H9 (cell line): ENCODE measurements around the gene ROR1. TPM values are rescaled to one million over a fixed set of nuclear protein-coding genes. Genes with fewer than 3 reads are reported as not detected.
A peak's percentile ranks its signal among the peaks of the same experiment; 100 is the strongest.

Experiments used
- DNase-seq: peaks from one replicate; pipeline ENCODE4 v3.0.0-alpha.2; 2017
- H2AFZ ChIP-seq: one replicate; pipeline ENCODE4 v1.6.1; 2013; ENCODE audit warnings: mild to moderate bottlenecking, low read length, control low read depth, moderate library complexity
- H2AK5ac ChIP-seq: 2 replicates; pipeline ENCODE4 v1.6.1; 2013; ENCODE audit warnings: low read length, control low read depth, mixed read lengths; ENCODE audit not compliant: insufficient read length
- H2BK120ac ChIP-seq: one replicate; pipeline ENCODE4 v1.6.1; 2013; ENCODE audit warnings: low read depth, mild to moderate bottlenecking, low read length, control low read depth, inconsistent platforms; ENCODE audit not compliant: poor library complexity, severe bottlenecking
- H2BK12ac ChIP-seq: 2 replicates; pipeline ENCODE4 v1.6.1; 2013; ENCODE audit warnings: low read length, control low read depth, mixed read lengths, low read depth; ENCODE audit not compliant: insufficient read length
- H2BK15ac ChIP-seq: 2 replicates; pipeline ENCODE4 v1.6.1; 2013; ENCODE audit warnings: low read depth, low read length, control low read depth
- H2BK20ac ChIP-seq: one replicate; pipeline ENCODE4 v1.6.1; 2013; ENCODE audit warnings: low read depth, mild to moderate bottlenecking, low read length, control low read depth, inconsistent platforms; ENCODE audit not compliant: poor library complexity, severe bottlenecking
- H2BK5ac ChIP-seq: 2 replicates; pipeline ENCODE4 v1.6.1; 2013; ENCODE audit warnings: low read length, control low read depth, mixed read lengths; ENCODE audit not compliant: insufficient read length
- H3K14ac ChIP-seq: 2 replicates; pipeline ENCODE4 v1.6.1; 2013; ENCODE audit warnings: low read length, control low read depth; ENCODE audit not compliant: insufficient read depth
- H3K18ac ChIP-seq: 2 replicates; pipeline ENCODE4 v1.6.1; 2013; ENCODE audit warnings: low read depth, mild to moderate bottlenecking, mixed read lengths, low read length, control low read depth; ENCODE audit not compliant: insufficient read length
- H3K23ac ChIP-seq: 2 replicates; pipeline ENCODE4 v1.6.1; 2013; ENCODE audit warnings: low read length, control low read depth, mixed read lengths, low read depth; ENCODE audit not compliant: insufficient read length
- H3K23me2 ChIP-seq: 2 replicates; pipeline ENCODE4 v1.6.1; 2013; ENCODE audit warnings: low read depth, mild to moderate bottlenecking, mixed read lengths, low read length, control low read depth; ENCODE audit not compliant: insufficient read length, poor library complexity, severe bottlenecking
- H3K27ac ChIP-seq: 2 replicates; pipeline ENCODE4 v1.5.1; 2013; ENCODE audit warnings: low read length, control low read depth, mixed read lengths, low read depth; ENCODE audit not compliant: insufficient read length
- H3K27me3 ChIP-seq: 2 replicates; pipeline ENCODE4 v1.6.1; 2013; ENCODE audit warnings: low read length, control low read depth, inconsistent platforms; ENCODE audit not compliant: insufficient read depth
- H3K4ac ChIP-seq: 2 replicates; pipeline ENCODE4 v1.6.1; 2013; ENCODE audit warnings: low read depth, mild to moderate bottlenecking, control low read depth, inconsistent platforms, low read length, moderate library complexity
- H3K4me1 ChIP-seq: 2 replicates; pipeline ENCODE4 v1.6.1; 2013; ENCODE audit warnings: low read length, control low read depth, inconsistent platforms; ENCODE audit not compliant: insufficient read depth
- H3K4me2 ChIP-seq: 2 replicates; pipeline ENCODE4 v1.6.1; 2013; ENCODE audit warnings: low read length, control low read depth, mixed read lengths; ENCODE audit not compliant: insufficient read length, insufficient read depth
- H3K56ac ChIP-seq: 2 replicates; pipeline ENCODE4 v1.6.1; 2013; ENCODE audit warnings: low read depth, mild to moderate bottlenecking, mixed read lengths, low read length, control low read depth; ENCODE audit not compliant: insufficient read length
- H3K79me1 ChIP-seq: 2 replicates; pipeline ENCODE4 v1.6.1; 2013; ENCODE audit warnings: low read depth, mild to moderate bottlenecking, moderate library complexity, low read length, control low read depth, inconsistent platforms; ENCODE audit not compliant: insufficient read depth, poor library complexity, severe bottlenecking
- H3K79me2 ChIP-seq: 2 replicates; pipeline ENCODE4 v1.6.1; 2013; ENCODE audit warnings: low read length, control low read depth, inconsistent platforms; ENCODE audit not compliant: insufficient read depth
- H3K9ac ChIP-seq: 2 replicates; pipeline ENCODE4 v1.6.1; 2013; ENCODE audit warnings: low read length, control low read depth, mixed read lengths; ENCODE audit not compliant: insufficient read length; ENCODE audit errors: extremely low read depth
- H3K9me3 ChIP-seq: one replicate; pipeline ENCODE4 v1.6.1; 2013; ENCODE audit warnings: low read depth, low read length, inconsistent platforms; ENCODE audit not compliant: control insufficient read depth
- H3T11ph ChIP-seq: one replicate; pipeline ENCODE4 v1.6.1; 2013; ENCODE audit warnings: mild to moderate bottlenecking, low read length, control low read depth, inconsistent platforms
- H4K20me1 ChIP-seq: one replicate; pipeline ENCODE4 v1.6.1; 2013; ENCODE audit not compliant: control insufficient read depth, insufficient read length, insufficient read depth
- H4K5ac ChIP-seq: 2 replicates; pipeline ENCODE4 v1.6.1; 2013; ENCODE audit warnings: low read depth, mild to moderate bottlenecking, mixed read lengths, low read length, control low read depth; ENCODE audit not compliant: insufficient read length
- H4K8ac ChIP-seq: replicated peaks from 2 replicates; pipeline ENCODE4 v1.6.1; 2013; ENCODE audit warnings: low read length, control low read depth, mixed read lengths, low read depth; ENCODE audit not compliant: insufficient read length
- H4K91ac ChIP-seq: 2 replicates; pipeline ENCODE4 v1.6.1; 2013; ENCODE audit warnings: low read depth, mild to moderate bottlenecking, moderate library complexity, mixed read lengths, low read length, control low read depth; ENCODE audit not compliant: insufficient read length
- H3K27ac Mint-ChIP-seq, 3 experiments: 2 replicates in 2 of 3; 3 replicates in 1 of 3; pipeline ENCODE4 v1.8.0; 2020 to 2021; ENCODE audit warnings: mixed read lengths in 3 of 3, mild to moderate bottlenecking in 1 of 3, moderate library complexity in 1 of 3
- H3K27me3 Mint-ChIP-seq: 2 replicates; pipeline ENCODE4 v1.8.0; 2021; ENCODE audit warnings: low read depth, mild to moderate bottlenecking, moderate library complexity, mixed read lengths
- H3K36me3 Mint-ChIP-seq, 3 experiments: 2 replicates in 2 of 3; 3 replicates in 1 of 3; pipeline ENCODE4 v1.8.0; 2020 to 2021; ENCODE audit warnings: low read depth in 3 of 3, mixed read lengths in 3 of 3; ENCODE audit not compliant: insufficient read depth in 1 of 3
- H3K4me1 Mint-ChIP-seq, 2 experiments: 2 replicates each; pipeline ENCODE4 v1.8.0; 2020; ENCODE audit warnings: mixed read lengths in 2 of 2
- H3K4me3 Mint-ChIP-seq, 2 experiments: 2 replicates in 1 of 2; 3 replicates in 1 of 2; pipeline ENCODE4 v1.8.0; 2020 to 2021; ENCODE audit warnings: mild to moderate bottlenecking in 2 of 2, mixed read lengths in 2 of 2, moderate library complexity in 1 of 2
- H3K9me3 Mint-ChIP-seq, 2 experiments: 2 replicates in 1 of 2; 3 replicates in 1 of 2; pipeline ENCODE4 v1.8.0; 2020; ENCODE audit warnings: mild to moderate bottlenecking in 2 of 2, mixed read lengths in 2 of 2, moderate library complexity in 1 of 2
- WGBS: extraction: QIAGEN DNeasy Blood & Tissue Kit; methylation state at CpG from one replicate; pipeline ENCODE4 v1.1.7; 2013; ENCODE audit warnings: missing lambda C conversion rate, low lambda C conversion rate, mixed read lengths; ENCODE audit not compliant: insufficient read length; ENCODE audit errors: extremely low coverage; 5-methylcytosine and 5-hydroxymethylcytosine counted together
- total RNA-seq: library from RNA; stranded (reverse); gene quantifications from 2 replicates; pipeline ENCODE4 v1.2.1, GENCODE V29; 2021
- TF ChIP-seq, protein P1 (sequence below): fragments of 200-600 bp; sonication (generic); conservative IDR thresholded peaks from 3 replicates; pipeline ENCODE4 v1.8.0; 2021; ENCODE audit warnings: antibody characterized with exemption, mild to moderate bottlenecking

Gene ROR1
- total RNA-seq, 1 experiment from 2014 or later = 75.9 TPM

DNA sequence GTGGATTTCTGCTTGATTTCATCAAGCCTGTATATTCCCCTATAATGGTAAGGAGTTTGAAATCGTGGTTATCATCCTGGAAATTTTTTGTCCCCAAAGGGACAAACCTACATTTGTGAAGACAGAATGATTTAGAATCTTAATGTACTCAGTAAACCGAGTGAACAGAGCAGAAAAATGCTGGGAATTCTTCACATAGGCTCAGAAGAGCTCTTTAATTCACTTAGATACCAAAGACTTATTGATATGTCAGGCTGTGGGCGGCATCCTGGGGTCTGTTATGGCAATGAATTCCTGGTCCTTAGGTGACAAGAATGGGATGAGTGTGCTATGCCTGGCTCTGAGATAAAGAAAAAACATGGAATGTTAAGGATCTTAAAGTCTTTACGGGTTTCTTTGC lies 74.9 kb downstream of the ROR1 start:
- WGBS = no CpG with 5 or more reads among the region's 4 CpGs
- H3K14ac ChIP-seq = no peak overlapping the region
- peaks cover 22% of the 10 kb centered on the region for H3K79me2 ChIP-seq
- H2BK12ac ChIP-seq = no peak overlapping the region
- H2BK120ac ChIP-seq = no peak overlapping the region
- TF ChIP-seq, protein P1, sequence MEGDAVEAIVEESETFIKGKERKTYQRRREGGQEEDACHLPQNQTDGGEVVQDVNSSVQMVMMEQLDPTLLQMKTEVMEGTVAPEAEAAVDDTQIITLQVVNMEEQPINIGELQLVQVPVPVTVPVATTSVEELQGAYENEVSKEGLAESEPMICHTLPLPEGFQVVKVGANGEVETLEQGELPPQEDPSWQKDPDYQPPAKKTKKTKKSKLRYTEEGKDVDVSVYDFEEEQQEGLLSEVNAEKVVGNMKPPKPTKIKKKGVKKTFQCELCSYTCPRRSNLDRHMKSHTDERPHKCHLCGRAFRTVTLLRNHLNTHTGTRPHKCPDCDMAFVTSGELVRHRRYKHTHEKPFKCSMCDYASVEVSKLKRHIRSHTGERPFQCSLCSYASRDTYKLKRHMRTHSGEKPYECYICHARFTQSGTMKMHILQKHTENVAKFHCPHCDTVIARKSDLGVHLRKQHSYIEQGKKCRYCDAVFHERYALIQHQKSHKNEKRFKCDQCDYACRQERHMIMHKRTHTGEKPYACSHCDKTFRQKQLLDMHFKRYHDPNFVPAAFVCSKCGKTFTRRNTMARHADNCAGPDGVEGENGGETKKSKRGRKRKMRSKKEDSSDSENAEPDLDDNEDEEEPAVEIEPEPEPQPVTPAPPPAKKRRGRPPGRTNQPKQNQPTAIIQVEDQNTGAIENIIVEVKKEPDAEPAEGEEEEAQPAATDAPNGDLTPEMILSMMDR = no peak
- no peak overlapping the region for H3K56ac ChIP-seq
- H4K5ac ChIP-seq = no peak overlapping the region
- H3K27ac ChIP-seq = no peak overlapping the region
- H3K4me2 ChIP-seq = no peak overlapping the region
- H4K20me1 ChIP-seq = no peaks in the 10 kb centered on the region
- H3K23ac ChIP-seq = no peak overlapping the region
- peaks cover 10% of the 10 kb centered on the region for H3K79me1 ChIP-seq
- no peak overlapping the region for H3K4ac ChIP-seq
- Mint-ChIP-seq H3K4me3 (no peak overlapping the region), H3K9me3 (no peaks in the 10 kb centered on the region), H3K4me1 (peaks cover 71 to 84% of the 10 kb centered on the region in 2 experiments), H3K27ac (0 out of 7 replicates have a peak overlapping the region, but pooled peaks of 2 of the 3 experiments have one; percentile 36 to 37), H3K36me3 (no peaks in the 10 kb centered on the region; a peak in 2 of 7 replicates), H3K27me3 (no peaks in the 10 kb centered on the region; the same call in 1 of the 2 replicates)
- H3K27me3 ChIP-seq = no peaks in the 10 kb centered on the region
- no peaks in the 10 kb centered on the region for H3K9me3 ChIP-seq
- H2AFZ ChIP-seq = no peak overlapping the region
- no peak overlapping the region for H3K9ac ChIP-seq
- no peak overlapping the region for H4K91ac ChIP-seq
- no peak overlapping the region for H3K18ac ChIP-seq
- H2AK5ac ChIP-seq = no peak overlapping the region
- no peak overlapping the region for H2BK5ac ChIP-seq
- no peaks in the 10 kb centered on the region for H3K23me2 ChIP-seq
- DNase-seq = no peak
- no peak overlapping the region for H4K8ac ChIP-seq
- no peak overlapping the region for H2BK20ac ChIP-seq
- H3K4me1 ChIP-seq = peaks cover 15% of the 10 kb centered on the region
- no peak overlapping the region for H3T11ph ChIP-seq
- no peak overlapping the region for H2BK15ac ChIP-seq
